Epidermal melanocyte (primary cell): Measurements from ENCODE around the gene DLGAP4.

Experiments
- DNase-seq: peaks from one replicate; pipeline ENCODE4 v3.0.0; 2011; ENCODE audit warnings: low spot score; ENCODE audit not compliant: insufficient read length

The DLGAP4 gene

GRCh38 chr20:36305602-36306551 lies at the start of gene DLGAP4:
Gene DLGAP4, plus strand, starts transcription at chr20:36306339. Its CDS starts 125,379 bp downstream, at chr20:36431718.
- DNase-seq, result no peak

- DNase-seq, result no peak
These were observed 46.7 kb upstream of the DLGAP4 start for GRCh38 chr20:36259177-36260061.

- DNase-seq, result no peak
These were observed 45.8 kb upstream of the DLGAP4 start for GRCh38 chr20:36260316-36260715.

GRCh38 chr20:36261389-36262105 lies 44.6 kb upstream of the DLGAP4 start:
- no peak for DNase-seq

GRCh38 chr20:36262440-36262839 lies 43.7 kb upstream of the DLGAP4 start:
- DNase-seq, result no peak

GRCh38 chr20:36264426-36265246 lies 41.5 kb upstream of the DLGAP4 start:
- no peak for DNase-seq

- no peak for DNase-seq
These were observed 40.0 kb upstream of the DLGAP4 start for GRCh38 chr20:36266189-36266588.

GRCh38 chr20:36267605-36268381 lies 38.3 kb upstream of the DLGAP4 start:
- no peak for DNase-seq

GRCh38 chr20:36268440-36269342 lies 37.4 kb upstream of the DLGAP4 start:
- DNase-seq, result no peak

GRCh38 chr20:36269507-36269906 lies 36.6 kb upstream of the DLGAP4 start:
- DNase-seq, result no peak

GRCh38 chr20:36270744-36271638 lies 35.1 kb upstream of the DLGAP4 start:
- no peak for DNase-seq

- DNase-seq, result no peak
These were observed 34.2 kb upstream of the DLGAP4 start for GRCh38 chr20:36271639-36272546.

GRCh38 chr20:36272547-36273220 lies 33.5 kb upstream of the DLGAP4 start:
- no peak for DNase-seq

GRCh38 chr20:36273414-36274180 lies 32.5 kb upstream of the DLGAP4 start:
- no peak for DNase-seq

- no peak for DNase-seq
These were observed 31.8 kb upstream of the DLGAP4 start for GRCh38 chr20:36274181-36274841.
